Osteocyte (in vitro differentiated cells): ENCODE measurements around the gene KDM4B. TPM values are rescaled to one million over a fixed set of nuclear protein-coding genes. Genes with fewer than 3 reads are reported as not detected.

ENCODE experiments used
- DNase-seq: peaks from one replicate; pipeline ENCODE4 v3.0.0; 2021; ENCODE audit warnings: mixed read lengths; ENCODE audit not compliant: unreplicated experiment; ENCODE audit errors: extremely low spot score
- H3K27ac Mint-ChIP-seq: one replicate; pipeline ENCODE4 v1.8.0; 2021; ENCODE audit warnings: mild to moderate bottlenecking, mixed read lengths; ENCODE audit not compliant: unreplicated experiment
- H3K27me3 Mint-ChIP-seq: one replicate; pipeline ENCODE4 v1.8.0; 2021; ENCODE audit warnings: mixed read lengths; ENCODE audit not compliant: unreplicated experiment
- H3K36me3 Mint-ChIP-seq: one replicate; pipeline ENCODE4 v1.8.0; 2021; ENCODE audit warnings: mixed read lengths; ENCODE audit not compliant: unreplicated experiment
- H3K4me1 Mint-ChIP-seq: one replicate; pipeline ENCODE4 v1.8.0; 2021; ENCODE audit warnings: mixed read lengths; ENCODE audit not compliant: unreplicated experiment
- H3K4me3 Mint-ChIP-seq: one replicate; pipeline ENCODE4 v1.8.0; 2021; ENCODE audit warnings: mild to moderate bottlenecking, moderate library complexity, mixed read lengths; ENCODE audit not compliant: unreplicated experiment
- H3K9me3 Mint-ChIP-seq: one replicate; pipeline ENCODE4 v1.8.0; 2021; ENCODE audit warnings: mixed read lengths; ENCODE audit not compliant: unreplicated experiment
- total RNA-seq: library from RNA; stranded (reverse); gene quantifications from 2 replicates; pipeline ENCODE4 v1.2.1, GENCODE V29; 2021
- TF ChIP-seq, protein P1 (sequence below): fragments of 200-600 bp; sonication (generic); IDR thresholded peaks from 2 replicates; pipeline ENCODE4 v1.5.0; 2021; ENCODE audit warnings: antibody characterized with exemption, mild to moderate bottlenecking, moderate library complexity

Gene KDM4B
- total RNA-seq, 1 donor from 2014 or later, result 49.0 TPM

DNA sequence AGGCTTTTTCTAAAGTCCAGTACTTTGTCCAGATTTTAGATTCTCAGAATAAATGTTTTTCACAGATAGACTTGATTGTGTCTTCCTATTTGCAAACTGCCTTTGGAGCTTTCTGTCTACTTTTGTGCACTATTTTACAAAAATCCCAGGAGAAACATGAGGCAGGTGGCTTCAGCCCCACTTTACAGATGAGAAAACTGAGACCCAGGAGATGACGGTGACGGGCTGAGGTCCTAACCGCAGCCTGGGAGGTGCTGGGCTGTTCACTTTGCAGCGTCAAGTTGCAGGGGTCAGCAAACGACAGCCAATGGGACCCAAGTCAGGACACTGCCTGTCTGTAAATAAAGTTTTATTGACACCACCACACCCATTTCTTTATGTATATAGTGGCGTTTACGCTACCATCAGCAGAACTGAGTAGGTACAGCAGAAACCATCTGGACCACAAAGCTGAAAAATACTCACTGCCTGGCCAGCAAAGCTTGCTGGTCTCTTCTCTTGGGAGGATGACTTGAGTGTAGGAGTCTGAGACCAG is 6.8 kb upstream of the KDM4B start:
- Mint-ChIP-seq H3K9me3 (no peaks in the 10 kb centered on the region), H3K4me1 (peaks cover 10% of the 10 kb centered on the region), H3K27ac (no peak overlapping the region), H3K36me3 (peaks cover 8% of the 10 kb centered on the region), H3K27me3 (no peaks in the 10 kb centered on the region), H3K4me3 (no peak overlapping the region)
- no peak for DNase-seq
- TF ChIP-seq, protein P1, sequence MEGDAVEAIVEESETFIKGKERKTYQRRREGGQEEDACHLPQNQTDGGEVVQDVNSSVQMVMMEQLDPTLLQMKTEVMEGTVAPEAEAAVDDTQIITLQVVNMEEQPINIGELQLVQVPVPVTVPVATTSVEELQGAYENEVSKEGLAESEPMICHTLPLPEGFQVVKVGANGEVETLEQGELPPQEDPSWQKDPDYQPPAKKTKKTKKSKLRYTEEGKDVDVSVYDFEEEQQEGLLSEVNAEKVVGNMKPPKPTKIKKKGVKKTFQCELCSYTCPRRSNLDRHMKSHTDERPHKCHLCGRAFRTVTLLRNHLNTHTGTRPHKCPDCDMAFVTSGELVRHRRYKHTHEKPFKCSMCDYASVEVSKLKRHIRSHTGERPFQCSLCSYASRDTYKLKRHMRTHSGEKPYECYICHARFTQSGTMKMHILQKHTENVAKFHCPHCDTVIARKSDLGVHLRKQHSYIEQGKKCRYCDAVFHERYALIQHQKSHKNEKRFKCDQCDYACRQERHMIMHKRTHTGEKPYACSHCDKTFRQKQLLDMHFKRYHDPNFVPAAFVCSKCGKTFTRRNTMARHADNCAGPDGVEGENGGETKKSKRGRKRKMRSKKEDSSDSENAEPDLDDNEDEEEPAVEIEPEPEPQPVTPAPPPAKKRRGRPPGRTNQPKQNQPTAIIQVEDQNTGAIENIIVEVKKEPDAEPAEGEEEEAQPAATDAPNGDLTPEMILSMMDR, result no peak

DNA sequence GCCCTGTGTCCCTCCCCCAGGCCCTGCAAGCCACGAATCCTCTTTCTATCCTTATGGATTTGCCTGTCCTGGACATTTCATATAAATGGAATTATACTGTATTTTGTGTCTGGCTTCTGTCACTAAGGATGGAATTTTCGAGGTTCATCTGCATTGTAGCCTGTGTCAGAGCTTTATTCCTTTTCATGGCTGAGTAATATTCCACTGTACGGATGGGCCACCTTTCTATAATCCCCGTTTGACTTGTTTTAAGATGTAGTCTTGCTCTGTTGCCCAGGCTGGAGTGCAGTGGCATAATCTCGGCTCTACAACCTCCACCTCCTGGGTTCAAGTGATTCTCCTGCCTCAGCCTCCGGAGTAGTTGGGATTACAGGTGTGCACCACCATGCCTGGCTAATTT is 3.9 kb upstream of the KDM4B start:
- no peaks in the 10 kb centered on the region for H3K27me3 Mint-ChIP-seq
- no peak for DNase-seq
- TF ChIP-seq, protein P1, result no peak
- H3K36me3 Mint-ChIP-seq, result peaks cover 5% of the 10 kb centered on the region
- no peaks in the 10 kb centered on the region for H3K9me3 Mint-ChIP-seq
- H3K27ac Mint-ChIP-seq, result no peak overlapping the region
- H3K4me3 Mint-ChIP-seq, result no peak overlapping the region
- peaks cover 13% of the 10 kb centered on the region for H3K4me1 Mint-ChIP-seq

DNA sequence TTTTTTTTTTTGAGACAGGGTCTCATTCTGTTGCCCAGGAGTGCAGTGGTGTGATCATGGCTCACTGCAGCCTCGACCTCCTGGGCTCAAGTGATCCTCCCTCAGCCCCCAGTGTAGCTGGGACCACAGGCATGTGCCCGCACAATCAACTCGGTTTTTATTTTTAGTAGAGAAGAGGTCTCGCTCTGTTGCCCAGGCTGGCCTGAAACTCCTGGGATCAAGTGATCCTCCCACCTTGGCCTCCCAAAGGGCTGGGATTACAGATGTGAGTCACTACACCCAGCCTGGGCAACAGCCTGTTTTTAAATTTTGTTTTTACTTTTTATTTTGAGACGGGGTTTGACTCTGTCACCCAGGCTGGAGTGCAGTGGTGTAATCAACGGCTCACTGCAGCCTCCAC is 2.3 kb upstream of the KDM4B start:
- TF ChIP-seq, protein P1, result no peak
- Mint-ChIP-seq H3K4me3 (no peak overlapping the region), H3K4me1 (peaks cover 28% of the 10 kb centered on the region), H3K9me3 (no peaks in the 10 kb centered on the region), H3K27me3 (no peaks in the 10 kb centered on the region), H3K27ac (no peak overlapping the region), H3K36me3 (peaks cover 5% of the 10 kb centered on the region)
- no peak for DNase-seq

DNA sequence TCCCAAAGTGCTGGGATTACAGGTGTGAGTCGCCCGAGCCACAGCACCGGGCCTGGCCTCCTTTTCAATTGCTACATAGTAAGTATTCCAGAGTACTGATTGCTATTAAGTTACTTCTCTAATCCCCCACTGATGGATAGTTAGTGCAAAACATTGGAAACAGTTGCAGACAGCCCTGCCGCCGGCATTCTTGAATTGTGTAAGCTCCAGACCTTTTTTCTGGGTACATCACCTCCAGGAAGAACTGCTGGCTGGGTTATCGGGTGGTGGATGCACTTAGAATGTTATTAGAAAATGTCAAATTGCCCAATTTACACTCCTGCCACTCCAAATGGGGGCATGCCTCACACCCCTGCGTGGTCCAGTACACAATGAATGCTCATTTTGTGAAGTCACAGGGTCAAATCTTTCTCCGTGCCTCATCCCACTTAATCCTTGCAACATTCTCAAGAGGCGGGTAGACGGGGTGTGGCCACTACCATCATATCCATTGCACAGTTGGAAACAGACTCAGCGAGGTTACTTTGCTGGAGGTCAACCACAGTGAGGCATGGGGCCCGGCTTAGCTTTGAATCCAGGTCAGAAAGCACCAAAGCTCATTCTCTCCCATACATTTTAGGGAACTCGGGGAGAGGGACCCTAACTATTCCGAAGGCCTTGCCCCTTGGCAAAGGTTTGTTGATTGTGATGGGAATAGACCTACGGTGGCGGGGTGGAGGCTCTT is 1.0 kb upstream of the KDM4B start:
- Mint-ChIP-seq H3K4me3 (peak overlapping the region; percentile 82), H3K4me1 (peaks cover 39% of the 10 kb centered on the region), H3K27me3 (no peaks in the 10 kb centered on the region), H3K36me3 (no peaks in the 10 kb centered on the region), H3K27ac (peak overlapping the region; percentile 88), H3K9me3 (no peaks in the 10 kb centered on the region)
- no peak for DNase-seq
- TF ChIP-seq, protein P1, result no peak

DNA sequence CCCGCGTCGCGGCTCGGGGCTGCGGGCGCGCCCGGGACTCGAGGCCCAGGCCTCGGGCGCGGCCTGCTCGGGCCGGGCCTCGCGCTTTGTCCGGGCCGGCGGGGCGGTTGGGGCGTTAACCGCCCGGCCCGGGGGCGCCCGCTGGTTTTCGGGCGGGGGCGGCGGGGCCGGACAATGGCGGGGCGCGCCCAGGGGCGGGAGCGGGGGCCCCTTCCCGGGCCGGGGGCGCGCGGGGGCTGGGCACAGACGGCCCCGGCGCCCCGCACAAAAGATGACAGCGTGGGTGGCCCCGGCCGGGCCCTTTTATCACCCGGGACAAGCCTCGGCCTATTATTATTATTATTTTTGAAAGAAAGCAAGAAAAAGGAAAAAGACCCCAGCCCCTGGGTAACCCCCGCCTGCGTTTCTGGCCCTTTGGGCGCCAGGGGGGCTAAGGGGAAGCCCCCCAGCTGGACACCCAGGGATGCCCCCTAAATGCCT is 419 bp downstream of the KDM4B start:
- TF ChIP-seq, protein P1, result no peak
- DNase-seq, result no peak
- Mint-ChIP-seq H3K36me3 (no peaks in the 10 kb centered on the region), H3K4me3 (peak overlapping the region; percentile 93), H3K4me1 (peaks cover 46% of the 10 kb centered on the region), H3K27ac (peak overlapping the region; percentile 91), H3K27me3 (no peaks in the 10 kb centered on the region), H3K9me3 (no peaks in the 10 kb centered on the region)
